GM21381 (cell line): ENCODE data around the gene CCRL2.
"Not testable (repeated sequence)": the region's sequence is repeated elsewhere in the genome, so short reads cannot be mapped to it uniquely, and the experiment has no call there.

Source experiments
- ATAC-seq: cut with Tn5 transposase; IDR thresholded peaks from one replicate; pipeline ENCODE4 v1.9.1; 2021; ENCODE audit warnings: mild to moderate bottlenecking, moderate library complexity; ENCODE audit not compliant: unreplicated experiment

The CCRL2 gene

GRCh38 chr3:46378426-46378942 is 28.6 kb upstream of the CCRL2 start:
- ATAC-seq = no peak

DNA sequence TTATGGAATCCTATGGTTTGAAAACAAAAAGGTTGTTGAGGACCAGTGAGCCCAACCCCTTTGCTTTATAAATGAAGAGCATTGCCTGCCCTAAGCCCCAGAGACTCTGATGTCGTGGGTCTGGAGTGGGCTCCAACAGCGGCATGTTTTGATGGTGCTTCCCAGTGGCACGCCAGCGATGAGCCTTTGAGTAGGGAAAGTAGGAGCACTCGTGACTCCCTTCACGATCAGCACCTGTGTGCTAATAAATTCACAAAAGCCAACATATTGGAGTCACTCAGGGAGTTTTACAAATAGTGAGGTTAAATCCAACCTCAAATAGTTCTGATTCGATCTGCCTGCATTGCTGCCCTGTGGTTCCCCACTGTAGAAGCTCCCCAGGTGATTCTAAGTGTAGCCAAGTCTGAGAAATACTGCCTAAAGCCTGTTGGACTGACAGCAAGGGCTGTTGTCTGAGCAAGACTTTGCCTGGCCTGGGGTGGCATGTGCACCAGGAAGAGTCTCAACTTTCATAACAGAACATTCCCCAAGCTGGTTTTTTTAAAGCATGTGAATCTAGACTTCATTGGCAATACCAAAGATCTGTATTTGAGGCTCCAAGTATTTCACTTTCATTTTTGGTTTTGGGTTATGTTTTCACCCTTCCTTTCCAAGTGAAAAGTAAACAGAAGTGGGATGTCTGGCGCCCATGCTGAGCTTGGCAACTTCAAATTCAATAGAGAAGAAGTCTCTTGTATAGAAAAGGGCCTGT is 26.4 kb upstream of the CCRL2 start:
- no peak for ATAC-seq

DNA sequence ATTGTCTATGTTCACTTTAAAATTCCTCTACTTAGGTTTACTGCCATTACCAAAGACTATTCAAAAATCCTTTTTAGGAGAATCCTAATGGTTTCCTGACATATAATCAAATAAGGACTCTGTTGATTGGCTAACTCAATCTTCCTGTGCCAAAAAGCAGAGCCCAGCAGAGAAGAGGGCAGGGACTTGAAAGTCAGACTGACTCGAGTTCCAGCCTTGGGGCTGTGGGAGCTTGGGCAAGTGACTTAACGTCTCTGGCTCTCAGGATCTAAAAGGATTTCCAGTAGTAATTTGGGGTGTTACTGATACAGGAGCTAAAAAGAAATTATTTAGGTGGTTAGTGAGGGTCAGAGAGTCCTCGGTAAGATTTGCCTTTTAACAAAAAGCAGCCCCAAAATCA is 25.4 kb upstream of the CCRL2 start:
- no peak for ATAC-seq

- ATAC-seq = no peak
Observed at GRCh38 chr3:46383211-46383950, 23.7 kb upstream of the CCRL2 start.

GRCh38 chr3:46383951-46384330 is 23.1 kb upstream of the CCRL2 start:
- ATAC-seq = no peak

GRCh38 chr3:46386205-46386604 is 20.9 kb upstream of the CCRL2 start:
- no peak for ATAC-seq

- ATAC-seq = not testable (repeated sequence)
Observed at GRCh38 chr3:46388847-46389246, 18.2 kb upstream of the CCRL2 start.

DNA sequence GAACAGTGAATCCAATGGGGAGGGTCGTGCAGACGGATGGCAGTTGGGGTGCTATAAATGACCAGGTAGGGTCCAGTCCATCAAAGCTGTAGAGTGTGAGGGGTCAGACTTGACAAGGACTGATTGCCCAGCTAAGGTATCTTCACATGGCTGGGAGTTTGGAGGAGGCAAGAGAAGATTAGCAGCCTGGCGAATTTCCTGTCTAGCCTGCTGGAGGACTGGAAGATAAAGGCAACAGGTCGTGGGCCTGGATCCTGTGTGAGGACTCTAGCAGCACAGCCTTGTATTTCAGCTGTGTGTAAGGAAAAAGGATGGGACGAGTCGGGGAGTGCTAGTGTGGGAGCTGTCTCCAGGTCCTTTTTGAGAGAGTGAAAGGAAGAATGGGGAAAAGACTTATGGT is 17.8 kb upstream of the CCRL2 start:
- ATAC-seq = no peak

- ATAC-seq = not testable (repeated sequence)
Observed at GRCh38 chr3:46391526-46391925, 15.5 kb upstream of the CCRL2 start.

- ATAC-seq = no peak
Observed at GRCh38 chr3:46393011-46393410, 14.0 kb upstream of the CCRL2 start.

DNA sequence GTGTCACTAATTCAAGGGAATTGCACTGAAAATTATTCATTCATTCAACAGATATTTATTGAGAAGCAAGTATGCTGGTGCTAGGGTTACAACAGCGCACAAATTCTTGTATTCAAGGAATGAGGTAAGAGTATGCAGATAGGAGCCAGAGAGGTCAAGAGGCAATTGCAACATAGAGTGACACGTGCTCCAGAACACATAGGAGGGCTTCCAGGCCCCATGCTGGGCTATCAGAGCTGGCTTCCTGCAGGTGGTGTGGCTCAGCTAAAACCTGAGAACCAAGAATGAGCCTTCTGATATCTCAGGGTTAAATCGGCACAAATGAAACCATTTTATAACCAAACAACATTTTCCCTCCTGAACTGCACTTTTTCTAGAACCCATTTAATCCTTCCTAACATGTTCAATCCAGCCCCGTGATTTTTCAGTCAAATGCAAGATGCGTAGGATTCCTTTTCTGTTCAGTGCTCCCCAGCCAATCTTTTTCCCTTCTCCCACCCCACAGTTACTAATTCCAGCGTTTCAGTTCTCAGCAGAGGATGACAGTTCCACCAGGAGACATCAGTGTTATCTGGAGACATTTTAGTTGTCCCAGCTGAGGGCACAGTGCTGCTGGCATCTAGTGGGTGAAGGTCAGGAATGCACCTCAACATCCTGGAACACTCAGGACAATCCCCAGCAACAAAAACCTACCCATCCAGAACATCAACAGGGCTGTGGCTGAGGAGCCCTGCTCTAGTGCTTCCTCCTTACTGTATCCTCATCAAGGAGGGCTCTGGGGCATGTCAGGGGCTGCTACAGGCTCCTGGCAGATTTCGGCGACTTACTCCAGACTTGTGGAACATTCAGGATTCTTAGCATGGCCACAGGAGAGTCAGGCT is 13.3 kb upstream of the CCRL2 start:
- no peak for ATAC-seq

DNA sequence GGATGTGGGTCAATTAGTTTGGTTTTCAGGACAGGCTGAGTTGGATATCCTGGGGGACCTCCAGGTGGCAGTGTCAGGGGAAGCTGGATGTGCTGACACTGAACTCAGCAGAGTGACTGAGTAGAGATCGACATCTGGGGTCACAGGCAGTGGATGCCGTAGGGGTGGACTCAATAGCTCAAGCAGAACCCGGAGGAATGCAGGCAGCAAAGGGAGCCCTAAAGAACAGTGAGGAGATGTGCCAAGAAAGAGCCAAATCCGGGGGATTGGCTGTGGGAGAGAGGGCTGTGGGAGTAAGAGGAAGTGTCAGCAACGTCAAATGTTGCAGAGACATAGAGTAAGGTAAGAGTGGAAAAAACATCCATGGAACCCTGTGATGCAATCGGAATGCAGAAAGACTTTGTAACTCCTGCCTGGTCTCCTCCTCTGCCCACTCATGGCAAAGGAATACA is 11.8 kb upstream of the CCRL2 start:
- ATAC-seq = no peak

DNA sequence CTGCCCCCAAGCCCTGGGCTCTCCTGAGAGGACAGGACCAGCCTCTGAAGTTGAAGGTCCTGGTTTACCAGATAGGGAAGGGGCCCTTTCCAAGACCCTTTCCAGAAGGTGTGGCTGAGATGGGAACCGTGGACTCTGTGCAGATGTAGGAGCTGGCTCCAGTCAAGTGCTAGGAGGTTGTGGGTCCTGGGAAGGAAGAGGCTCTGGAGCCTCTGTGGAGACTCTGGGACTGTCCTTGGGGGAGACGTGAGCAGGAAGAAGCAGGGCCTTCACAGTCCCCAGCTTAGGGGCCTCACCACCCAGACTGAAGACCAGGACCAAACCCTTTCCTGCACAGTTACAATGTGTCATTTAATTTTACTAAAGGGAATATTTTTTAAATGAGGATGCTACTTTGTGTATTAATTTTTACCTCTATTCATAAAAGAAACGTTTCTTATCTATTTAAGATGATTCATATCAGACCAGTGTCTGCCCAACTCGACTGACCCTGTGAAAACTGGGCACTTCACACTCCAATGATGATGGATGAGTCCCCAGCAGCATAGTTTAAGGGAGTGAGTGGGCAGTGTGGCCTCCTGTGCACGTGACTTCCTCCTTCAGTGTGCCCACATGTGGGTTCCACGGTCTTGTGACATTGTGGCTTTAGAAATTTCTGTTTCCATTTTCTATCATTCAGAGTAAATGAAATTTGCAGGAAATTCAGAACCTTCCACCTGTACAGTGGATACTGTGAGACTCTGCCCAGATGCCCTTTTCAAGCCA is 11.1 kb upstream of the CCRL2 start:
- ATAC-seq = no peak

GRCh38 chr3:46397111-46397510 is 9.9 kb upstream of the CCRL2 start:
- ATAC-seq = no peak

GRCh38 chr3:46398186-46398955 is 8.7 kb upstream of the CCRL2 start:
- no peak for ATAC-seq

- no peak for ATAC-seq
Observed at GRCh38 chr3:46399098-46399497, 8.0 kb upstream of the CCRL2 start.

GRCh38 chr3:46399557-46399956 is 7.5 kb upstream of the CCRL2 start:
- ATAC-seq = no peak

- ATAC-seq = no peak
Observed at GRCh38 chr3:46400000-46400734, 6.9 kb upstream of the CCRL2 start.

GRCh38 chr3:46400846-46401245 is 6.2 kb upstream of the CCRL2 start:
- no peak for ATAC-seq
